Measurements from ENCODE around the gene STK39.

The STK39 gene

GRCh38 chr2:167916756-167917155, 330.6 kb downstream of the STK39 start:
- no peak for ATAC-seq
- Mint-ChIP-seq H3K4me1 (peaks cover 8% of the 10 kb centered on the region), H3K36me3 (no peaks in the 10 kb centered on the region), H3K9me3 (no peaks in the 10 kb centered on the region), H3K27ac (no peak overlapping the region), H3K4me3 (no peak overlapping the region)
- no peak for DNase-seq (ENCODE audit: low spot score in 2 of 2)

- ATAC-seq: no peak
- H3K4me1 Mint-ChIP-seq: peaks cover 8% of the 10 kb centered on the region
- H3K9me3 Mint-ChIP-seq: no peaks in the 10 kb centered on the region
- H3K36me3 Mint-ChIP-seq: no peaks in the 10 kb centered on the region
- H3K4me3 Mint-ChIP-seq: no peak overlapping the region
- no peak overlapping the region for H3K27ac Mint-ChIP-seq
- DNase-seq (ENCODE audit: low spot score in 2 of 2): no peak
These were observed 332.4 kb downstream of the STK39 start for GRCh38 chr2:167914969-167915368.

GRCh38 chr2:167908786-167909185, 338.6 kb downstream of the STK39 start:
- Mint-ChIP-seq H3K4me3 (no peak overlapping the region), H3K4me1 (no peaks in the 10 kb centered on the region), H3K27ac (no peak overlapping the region), H3K36me3 (no peaks in the 10 kb centered on the region), H3K9me3 (no peaks in the 10 kb centered on the region)
- DNase-seq (ENCODE audit: low spot score in 2 of 2): no peak
- ATAC-seq: no peak

- Mint-ChIP-seq H3K27ac (no peak overlapping the region), H3K9me3 (no peaks in the 10 kb centered on the region), H3K36me3 (no peaks in the 10 kb centered on the region), H3K4me3 (no peak overlapping the region), H3K4me1 (no peaks in the 10 kb centered on the region)
- ATAC-seq (no peak), DNase-seq (ENCODE audit: low spot score in 2 of 2) (no peak)
These were observed 341.7 kb downstream of the STK39 start for GRCh38 chr2:167905668-167906067.
